Ureter (tissue), 1 donor: ENCODE data around the gene GK2. TPM values are rescaled to one million over a fixed set of nuclear protein-coding genes. Genes with fewer than 3 reads are reported as not detected.

Source experiments
- DNase-seq: peaks from one replicate; pipeline ENCODE4 v3.0.0-alpha.2; 2020; ENCODE audit warnings: low spot score
- total RNA-seq: library from RNA; stranded (reverse); gene quantifications from one replicate; pipeline ENCODE4 v1.2.4, GENCODE V29; 2023
- donor health status: DM: yes; HTN: yes; CAD: no.

GK2 gene
- total RNA-seq, 1 donor from 2014 or later: not detected

GRCh38 chr4:79385641-79386040 lies 22.4 kb downstream of the GK2 start:
- DNase-seq: no peak

DNA sequence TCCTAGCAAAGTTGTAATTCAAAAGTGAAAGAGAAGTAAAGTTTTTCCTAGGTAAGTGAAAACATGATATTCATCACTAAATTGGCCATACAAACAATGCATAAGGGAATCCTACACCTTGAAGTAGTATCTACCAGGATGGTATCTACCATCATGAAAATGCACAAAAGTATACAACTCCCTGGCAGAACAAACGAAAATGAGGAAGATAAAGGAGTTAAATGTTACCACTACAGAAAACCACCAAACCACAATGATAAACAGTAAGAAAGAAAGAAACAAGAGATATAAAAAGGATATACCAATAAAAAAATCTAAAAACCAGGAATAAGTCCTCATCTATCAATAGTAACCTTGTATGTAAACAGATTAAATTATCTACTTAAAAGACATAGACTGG lies 26.9 kb downstream of the GK2 start:
- DNase-seq: no peak

- no peak for DNase-seq
Measured at GRCh38 chr4:79370026-79370425, 38.0 kb downstream of the GK2 start.

GRCh38 chr4:79367096-79367495 lies 40.9 kb downstream of the GK2 start:
- DNase-seq: no peak

DNA sequence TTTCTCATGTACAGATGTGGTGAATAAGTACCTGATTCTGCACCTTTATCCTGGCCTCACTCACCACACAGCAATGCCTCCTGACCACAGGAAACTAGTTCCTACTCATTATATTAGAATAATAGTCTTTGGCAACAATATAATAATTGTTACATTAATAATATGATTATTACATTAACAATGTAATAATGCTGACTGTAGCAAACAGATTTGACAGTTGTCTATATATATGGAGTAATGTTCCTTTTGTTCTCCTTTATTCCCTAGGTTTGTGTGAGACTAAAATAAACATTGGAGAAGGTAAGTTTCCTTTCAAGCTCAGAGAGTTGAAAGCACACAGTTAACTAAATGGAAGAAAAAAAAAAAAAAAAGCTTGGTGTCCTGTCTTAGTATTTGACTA lies 41.6 kb downstream of the GK2 start:
- DNase-seq: no peak

GRCh38 chr4:79364061-79364460 lies 44.0 kb downstream of the GK2 start:
- no peak for DNase-seq

GRCh38 chr4:79362626-79363025 lies 45.4 kb downstream of the GK2 start:
- no peak for DNase-seq

GRCh38 chr4:79360006-79360405 lies 48.0 kb downstream of the GK2 start:
- no peak for DNase-seq

- DNase-seq: no peak
Measured at GRCh38 chr4:79358438-79358837, 49.6 kb downstream of the GK2 start.

GRCh38 chr4:79357365-79357764 lies 50.7 kb downstream of the GK2 start:
- DNase-seq: no peak

Other genes starting within 250 kb of the GK2 start
- gene NAA11, start 82.2 kb downstream of the GK2 start, total RNA-seq: not detected